ENCODE measurements around the gene DIAPH3.
A peak's percentile ranks its signal among the peaks of the same experiment; 100 is the strongest.

The DIAPH3 gene

DNA sequence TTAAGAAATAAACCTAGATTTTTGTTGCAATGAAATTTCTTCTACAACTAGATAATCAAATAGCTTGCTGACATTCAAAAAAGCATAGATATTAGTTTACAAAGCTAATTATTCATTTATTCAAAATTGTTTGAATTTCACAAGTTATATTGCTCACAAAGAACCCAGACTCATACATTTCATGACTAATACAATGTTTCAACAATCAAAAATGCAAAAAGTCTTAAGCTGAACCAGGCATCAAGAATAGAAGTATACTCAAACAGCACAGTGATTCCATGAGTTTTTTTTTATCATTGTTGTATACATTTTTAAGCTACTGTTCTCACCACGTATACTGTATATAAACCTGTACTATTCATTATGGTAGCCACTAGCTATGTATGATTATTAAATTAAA lies 51.0 kb downstream of the DIAPH3 start:
- H3K27ac ChIP-seq: no peak overlapping the region
- TF ChIP-seq ZFX (IDR thresholded peaks at IDR 0.05): no peak
- TF ChIP-seq, protein P1, sequence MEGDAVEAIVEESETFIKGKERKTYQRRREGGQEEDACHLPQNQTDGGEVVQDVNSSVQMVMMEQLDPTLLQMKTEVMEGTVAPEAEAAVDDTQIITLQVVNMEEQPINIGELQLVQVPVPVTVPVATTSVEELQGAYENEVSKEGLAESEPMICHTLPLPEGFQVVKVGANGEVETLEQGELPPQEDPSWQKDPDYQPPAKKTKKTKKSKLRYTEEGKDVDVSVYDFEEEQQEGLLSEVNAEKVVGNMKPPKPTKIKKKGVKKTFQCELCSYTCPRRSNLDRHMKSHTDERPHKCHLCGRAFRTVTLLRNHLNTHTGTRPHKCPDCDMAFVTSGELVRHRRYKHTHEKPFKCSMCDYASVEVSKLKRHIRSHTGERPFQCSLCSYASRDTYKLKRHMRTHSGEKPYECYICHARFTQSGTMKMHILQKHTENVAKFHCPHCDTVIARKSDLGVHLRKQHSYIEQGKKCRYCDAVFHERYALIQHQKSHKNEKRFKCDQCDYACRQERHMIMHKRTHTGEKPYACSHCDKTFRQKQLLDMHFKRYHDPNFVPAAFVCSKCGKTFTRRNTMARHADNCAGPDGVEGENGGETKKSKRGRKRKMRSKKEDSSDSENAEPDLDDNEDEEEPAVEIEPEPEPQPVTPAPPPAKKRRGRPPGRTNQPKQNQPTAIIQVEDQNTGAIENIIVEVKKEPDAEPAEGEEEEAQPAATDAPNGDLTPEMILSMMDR (conservative IDR thresholded peaks at IDR 0.05): no peak

- TF ChIP-seq, protein P1 (conservative IDR thresholded peaks at IDR 0.05): no peak
- TF ChIP-seq ZFX (IDR thresholded peaks at IDR 0.05): no peak
- H3K27ac ChIP-seq: no peak overlapping the region
Observed at GRCh38 chr13:60111691-60112090, 52.0 kb downstream of the DIAPH3 start.

GRCh38 chr13:60109285-60109684 lies 54.4 kb downstream of the DIAPH3 start:
- H3K27ac ChIP-seq: no peak overlapping the region

GRCh38 chr13:60108589-60108988 lies 55.1 kb downstream of the DIAPH3 start:
- TF ChIP-seq, protein P1 (conservative IDR thresholded peaks at IDR 0.05): no peak
- no peak for TF ChIP-seq ZFX (IDR thresholded peaks at IDR 0.05)
- H3K27ac ChIP-seq: no peak overlapping the region

More at GRCh38 chr13:60109285-60109684, 54.4 kb downstream of the DIAPH3 start:
- TF ChIP-seq ZFX (IDR thresholded peaks at IDR 0.05): no peak
- TF ChIP-seq, protein P1 (conservative IDR thresholded peaks at IDR 0.05): no peak

DNA sequence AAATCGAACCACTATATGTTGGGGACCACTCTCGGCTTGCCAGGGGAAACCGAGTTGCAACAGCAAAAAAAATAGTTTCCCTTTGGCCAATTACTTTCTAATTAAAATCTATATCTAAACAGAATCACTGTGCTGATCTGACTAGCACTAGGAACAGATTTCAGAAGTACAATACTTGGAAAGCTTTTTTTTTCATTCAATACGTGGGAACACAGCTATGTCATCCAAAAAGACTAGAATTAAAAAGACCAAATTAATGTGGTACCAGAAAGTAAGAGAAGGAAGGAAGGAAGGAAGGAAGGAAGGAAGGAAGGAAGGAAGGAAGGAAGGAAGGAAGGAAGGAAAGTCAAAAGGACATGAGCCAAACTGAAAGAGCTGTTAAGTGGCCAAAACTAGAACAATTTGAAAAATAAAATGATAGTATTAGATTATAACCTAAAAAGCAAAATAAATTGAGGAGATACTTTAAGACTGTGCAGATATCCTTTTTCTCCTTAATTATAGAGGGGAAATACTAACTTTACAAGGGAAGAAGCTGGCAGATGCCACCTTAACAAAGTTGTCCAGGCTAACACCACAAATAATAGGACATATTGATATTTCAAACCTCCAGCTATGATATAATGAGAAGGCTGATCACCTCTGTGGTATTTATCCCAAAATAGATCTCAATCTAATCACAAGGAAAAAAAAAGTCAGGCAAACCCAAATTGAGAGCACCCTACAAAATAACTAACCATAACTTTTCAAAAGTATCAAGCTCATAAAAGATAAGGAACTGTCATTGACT lies 63.9 kb downstream of the DIAPH3 start:
- no peak overlapping the region for H3K27ac ChIP-seq
- TF ChIP-seq, protein P1 (conservative IDR thresholded peaks at IDR 0.05): no peak
- no peak for TF ChIP-seq ZFX (IDR thresholded peaks at IDR 0.05)

DNA sequence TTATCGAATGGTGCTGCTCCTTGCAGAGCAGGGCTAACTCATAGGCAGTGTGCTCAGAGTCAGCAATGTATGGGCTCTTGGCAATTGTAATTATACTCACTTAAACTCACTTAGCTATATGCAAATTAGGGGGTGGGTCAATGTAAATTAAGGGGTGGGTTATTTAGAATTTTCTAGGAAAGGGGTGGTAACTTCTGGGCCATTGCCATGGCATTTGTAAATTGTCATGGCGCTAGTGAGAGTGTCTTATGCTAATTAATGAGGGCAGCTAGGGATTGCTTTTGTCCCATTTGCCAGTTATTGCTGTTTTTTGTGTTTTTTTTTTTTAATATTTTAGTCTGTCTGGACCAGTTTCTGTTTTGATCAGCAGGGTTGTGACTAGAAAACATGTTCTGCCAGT lies 68.4 kb downstream of the DIAPH3 start:
- no peak for TF ChIP-seq ZFX (IDR thresholded peaks at IDR 0.05)
- TF ChIP-seq, protein P1 (conservative IDR thresholded peaks at IDR 0.05): no peak
- H3K27ac ChIP-seq: peak overlapping the region; percentile 32; the same call in 1 of the 2 replicates

GRCh38 chr13:60094385-60095088 lies 69.2 kb downstream of the DIAPH3 start:
- H3K27ac ChIP-seq: peak overlapping the region; percentile 32; the same call in 1 of the 2 replicates
- TF ChIP-seq, protein P1 (conservative IDR thresholded peaks at IDR 0.05): no peak

Measured in C4-2B (cell line).